ENCODE data around the gene PBLD.

GRCh38 chr10:68247931-68248330, 84.8 kb downstream of the PBLD start:
- TF ChIP-seq CTCF (IDR thresholded peaks at IDR 0.05): no peak
- TF ChIP-seq POLR2A (IDR thresholded peaks at IDR 0.05): no peak

All from body of pancreas (tissue), 4 donors.